Inflammatory macrophage treated with lipopolysaccharide for 1 hour (primary cell): Measurements from ENCODE around the gene DIAPH1.

Source experiments
- DNase-seq, 2 donors: peaks; one replicate each; pipeline ENCODE4 v3.0.0-alpha.2; 2020 to 2022

Gene DIAPH1

DNA sequence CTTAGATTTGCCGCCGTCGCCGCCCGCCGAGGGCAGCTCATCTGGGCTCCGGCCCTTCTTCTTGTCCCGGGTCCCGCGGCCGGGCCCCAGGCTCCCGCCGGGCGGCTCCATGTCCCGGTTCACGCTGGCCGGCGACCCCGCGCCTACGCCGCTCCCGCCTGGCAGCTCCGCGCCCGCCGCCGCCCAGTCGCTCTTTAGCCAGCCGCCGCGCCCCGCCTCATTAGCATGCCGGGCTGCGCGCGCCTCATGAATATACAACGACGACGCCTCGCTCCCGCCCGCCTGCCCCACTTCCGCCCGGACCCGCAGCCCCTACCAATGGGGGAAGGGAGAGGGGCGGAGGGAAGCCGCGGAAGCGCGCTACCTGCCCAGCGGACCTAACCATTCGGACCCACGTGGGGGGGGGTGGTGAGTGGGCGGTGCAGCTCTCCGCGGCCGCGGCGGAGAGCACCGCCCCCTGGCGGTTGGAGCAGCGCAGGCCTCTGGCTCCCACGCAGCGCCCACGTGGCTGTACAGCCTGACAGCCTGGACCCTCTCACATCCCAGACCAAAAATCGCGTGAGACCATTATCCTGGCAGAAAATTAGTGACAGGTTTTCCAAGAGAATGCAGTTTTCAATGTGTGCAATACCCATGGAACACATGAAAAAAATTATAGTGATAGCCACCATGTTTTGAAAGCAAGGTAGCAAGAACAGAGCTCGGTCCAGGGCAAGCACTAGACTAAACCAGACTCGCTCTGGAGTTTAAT is at the start of gene DIAPH1:
Gene DIAPH1, minus strand, starts transcription at position 197 of the 751 bp plus-strand sequence. Its CDS starts 86 bp downstream, at position 111.
- peak; percentile 88 to 95 for DNase-seq

- no peak for DNase-seq
These were observed 47.5 kb upstream of the DIAPH1 start for GRCh38 chr5:141665995-141666940.

GRCh38 chr5:141664733-141665461 is 46.1 kb upstream of the DIAPH1 start:
- DNase-seq = peak; percentile 51 to 91

DNA sequence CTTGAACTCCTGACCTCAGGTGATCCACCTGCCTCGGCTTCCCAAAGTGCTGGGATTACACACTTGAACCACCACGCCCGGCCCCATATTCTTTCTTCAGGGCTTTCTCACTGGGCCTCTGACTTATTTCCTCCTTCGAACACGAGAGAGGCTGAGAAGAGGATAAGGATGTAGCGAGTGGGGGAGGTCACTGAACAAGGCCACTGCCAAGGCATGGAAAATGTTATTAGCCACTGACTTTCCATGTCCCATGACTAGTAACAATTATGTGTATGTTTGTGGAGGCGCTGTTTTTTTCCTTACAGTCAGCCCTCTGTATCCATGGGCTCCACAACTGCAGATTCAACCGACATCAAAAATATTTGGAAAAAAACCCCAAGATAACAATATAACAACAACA is 44.7 kb upstream of the DIAPH1 start:
- DNase-seq = no peak

- DNase-seq = no peak
These were observed 43.2 kb upstream of the DIAPH1 start for GRCh38 chr5:141662028-141662427.

DNA sequence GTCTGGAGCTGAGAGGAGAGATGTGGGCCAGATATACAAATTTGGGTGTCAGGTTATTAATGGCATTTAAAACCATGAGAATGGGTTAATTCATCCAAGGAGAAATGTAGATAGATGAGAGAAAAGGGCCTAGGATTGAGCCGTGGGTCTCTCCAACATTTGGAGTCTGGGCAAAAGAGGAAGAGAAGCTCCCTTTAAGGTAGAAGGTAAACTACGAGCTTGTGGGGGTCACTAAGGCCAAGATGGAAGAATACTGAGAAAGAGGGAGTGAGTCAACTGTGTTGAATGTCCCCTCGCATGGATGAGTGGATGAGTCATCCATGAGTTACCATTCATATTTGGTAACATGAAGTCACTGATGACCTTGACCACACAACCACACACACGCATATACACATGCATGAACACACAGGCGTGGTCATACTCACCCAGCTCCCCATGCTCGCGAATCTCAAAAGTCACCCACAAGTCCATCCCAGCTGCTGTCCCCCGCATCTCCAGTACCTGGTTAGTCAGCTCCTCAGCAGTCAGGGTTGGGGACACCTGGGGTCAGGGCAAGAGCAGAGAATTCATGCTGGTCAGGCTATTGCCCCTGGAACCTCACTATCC is 39.2 kb upstream of the DIAPH1 start:
- no peak for DNase-seq

DNA sequence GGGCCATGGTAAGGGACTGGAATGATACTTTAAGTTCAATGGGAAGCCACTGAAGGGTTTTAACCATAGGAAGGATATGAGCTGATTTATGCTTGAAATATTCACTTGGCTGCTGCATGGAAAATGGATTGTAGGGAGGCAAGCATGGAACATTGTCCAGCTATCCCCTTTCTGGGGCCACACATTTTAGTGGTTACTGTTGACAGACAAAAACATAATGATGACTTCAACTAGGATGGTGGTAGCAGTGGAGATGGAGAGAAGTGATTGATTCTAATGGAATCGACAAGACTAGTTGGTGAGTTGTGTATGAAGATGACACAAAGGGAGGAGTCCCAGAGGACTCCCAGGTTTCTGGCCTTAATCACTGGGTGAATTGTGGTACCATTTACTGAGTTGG is 38.6 kb upstream of the DIAPH1 start:
- no peak for DNase-seq

DNA sequence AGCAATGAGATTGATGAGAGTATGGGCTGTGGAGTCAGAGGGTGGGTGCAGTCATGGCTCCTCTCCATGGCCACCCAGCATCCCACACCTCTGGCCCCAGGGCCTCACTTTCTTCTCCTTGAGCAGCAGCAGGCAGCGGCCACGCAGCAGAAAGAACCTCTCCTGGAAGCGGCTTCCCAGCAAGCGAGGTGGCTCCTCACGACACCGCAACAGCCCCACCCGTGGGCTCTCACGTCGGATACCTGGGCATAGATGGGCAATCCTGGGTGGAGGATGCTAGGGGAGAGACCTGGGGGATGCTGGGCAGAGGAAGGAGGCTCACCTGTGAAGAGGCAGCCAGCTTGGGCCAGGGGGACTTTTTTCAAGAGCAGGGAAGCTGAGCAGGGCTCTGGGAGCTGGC is 37.6 kb upstream of the DIAPH1 start:
- DNase-seq = no peak

- DNase-seq = no peak
These were observed 36.2 kb upstream of the DIAPH1 start for GRCh38 chr5:141655020-141655419.

DNA sequence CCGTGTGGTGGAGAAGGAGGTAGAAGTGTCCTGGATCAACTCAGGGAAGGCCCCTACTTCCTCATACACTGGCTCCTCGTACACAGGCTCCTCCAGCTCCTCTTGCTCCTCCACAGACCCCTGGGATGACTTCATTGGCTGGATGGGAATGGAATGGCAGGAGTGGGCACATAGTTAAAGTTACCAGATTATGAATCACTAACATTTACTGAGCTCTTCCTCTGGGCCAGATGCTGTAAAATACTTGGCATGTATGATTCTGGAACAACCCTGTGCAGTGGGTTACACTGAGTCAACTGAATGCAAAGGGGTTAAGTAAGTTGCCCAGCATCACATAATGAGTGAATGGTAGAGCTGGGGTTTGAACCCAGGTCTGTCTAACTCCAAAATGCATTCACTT is 35.5 kb upstream of the DIAPH1 start:
- DNase-seq = no peak

GRCh38 chr5:141651728-141652105 is 32.9 kb upstream of the DIAPH1 start:
- DNase-seq = no peak

GRCh38 chr5:141650851-141651727 is 32.3 kb upstream of the DIAPH1 start, which contains the start of gene FCHSD1:
FCHSD1 (minus strand) TSS chr5:141651418; CDS start chr5:141651368, 50 bp downstream.
- DNase-seq = peak; percentile 73 to 90

- no peak for DNase-seq
These were observed 31.2 kb upstream of the DIAPH1 start for GRCh38 chr5:141649972-141650371.

- no peak for DNase-seq
These were observed 30.4 kb upstream of the DIAPH1 start for GRCh38 chr5:141649056-141649688.

- no peak for DNase-seq
These were observed 29.1 kb upstream of the DIAPH1 start for GRCh38 chr5:141647851-141648250.

DNA sequence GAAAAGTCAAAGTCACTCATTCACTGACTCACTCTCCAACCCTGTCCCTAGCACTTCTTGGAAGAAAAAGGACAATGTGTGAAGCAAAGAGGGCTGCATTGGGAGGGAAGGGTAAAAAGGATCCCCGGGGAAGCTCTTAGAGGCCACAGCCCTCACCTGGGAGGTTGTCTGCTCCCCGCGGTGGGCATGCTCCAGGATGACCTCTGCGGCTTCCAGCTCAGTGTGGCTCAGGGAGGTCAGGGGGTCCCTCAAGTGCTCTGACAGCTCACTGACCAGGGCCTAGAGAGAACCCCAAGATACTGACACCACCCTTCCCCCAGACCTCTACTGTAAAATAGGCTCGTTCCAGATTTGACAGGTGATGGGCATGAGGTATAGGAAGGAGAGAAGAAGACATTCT is 28.4 kb upstream of the DIAPH1 start:
- no peak for DNase-seq

DNA sequence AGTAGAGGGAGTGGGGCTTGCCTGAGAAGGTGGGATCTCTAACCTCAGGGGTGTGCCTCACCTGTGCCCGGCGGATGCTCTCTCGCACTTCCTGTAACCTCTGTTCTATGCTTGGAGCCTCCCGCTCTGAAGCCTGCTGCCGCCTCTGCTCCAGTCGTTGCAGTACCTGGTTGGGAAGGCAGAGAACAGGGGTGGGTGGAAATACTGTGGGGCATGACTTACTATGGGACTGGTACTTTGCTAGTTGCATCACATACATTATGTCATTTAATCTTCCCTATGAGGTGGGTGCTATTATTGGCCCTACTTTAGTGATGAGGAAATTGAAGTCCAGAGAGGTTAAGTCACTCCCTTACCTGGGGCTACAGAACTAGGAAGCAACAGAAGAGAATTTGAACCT is 27.2 kb upstream of the DIAPH1 start:
- DNase-seq = no peak

GRCh38 chr5:141641634-141642267 is 23.0 kb upstream of the DIAPH1 start:
- DNase-seq = peak in 1 of 2 donors; percentile 14

DNA sequence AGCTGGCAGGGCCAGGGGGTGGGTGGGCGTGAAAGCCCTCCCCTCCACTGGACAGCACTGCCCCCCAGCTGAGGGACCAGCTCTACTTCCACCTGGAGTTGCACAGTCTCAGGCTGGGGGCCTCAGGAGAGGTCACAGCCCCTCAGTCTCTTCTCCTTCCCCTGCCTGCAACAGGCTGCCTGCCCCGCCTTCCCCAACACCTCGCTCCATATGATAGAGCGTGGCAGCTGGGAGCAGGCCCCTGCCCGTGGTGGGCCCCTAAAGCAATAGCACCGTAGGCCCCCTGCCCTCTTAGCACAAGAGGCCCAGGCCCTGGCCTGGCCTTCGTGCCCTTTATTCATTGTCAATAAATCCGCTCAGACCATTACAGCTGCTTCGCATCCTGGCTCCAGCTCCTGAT is 21.9 kb upstream of the DIAPH1 start:
- no peak for DNase-seq

- no peak for DNase-seq
These were observed 21.2 kb upstream of the DIAPH1 start for GRCh38 chr5:141640051-141640415.
